HG02884 (cell line): Measurements from ENCODE around the gene CTBS.
"Not testable (repeated sequence)": the region's sequence is repeated elsewhere in the genome, so short reads cannot be mapped to it uniquely, and the experiment has no call there.

Experiments
- ATAC-seq: cut with Tn5 transposase; IDR thresholded peaks from one replicate; pipeline ENCODE4 v1.9.1; 2021; ENCODE audit warnings: mild to moderate bottlenecking, moderate library complexity; ENCODE audit not compliant: unreplicated experiment

The CTBS gene

DNA sequence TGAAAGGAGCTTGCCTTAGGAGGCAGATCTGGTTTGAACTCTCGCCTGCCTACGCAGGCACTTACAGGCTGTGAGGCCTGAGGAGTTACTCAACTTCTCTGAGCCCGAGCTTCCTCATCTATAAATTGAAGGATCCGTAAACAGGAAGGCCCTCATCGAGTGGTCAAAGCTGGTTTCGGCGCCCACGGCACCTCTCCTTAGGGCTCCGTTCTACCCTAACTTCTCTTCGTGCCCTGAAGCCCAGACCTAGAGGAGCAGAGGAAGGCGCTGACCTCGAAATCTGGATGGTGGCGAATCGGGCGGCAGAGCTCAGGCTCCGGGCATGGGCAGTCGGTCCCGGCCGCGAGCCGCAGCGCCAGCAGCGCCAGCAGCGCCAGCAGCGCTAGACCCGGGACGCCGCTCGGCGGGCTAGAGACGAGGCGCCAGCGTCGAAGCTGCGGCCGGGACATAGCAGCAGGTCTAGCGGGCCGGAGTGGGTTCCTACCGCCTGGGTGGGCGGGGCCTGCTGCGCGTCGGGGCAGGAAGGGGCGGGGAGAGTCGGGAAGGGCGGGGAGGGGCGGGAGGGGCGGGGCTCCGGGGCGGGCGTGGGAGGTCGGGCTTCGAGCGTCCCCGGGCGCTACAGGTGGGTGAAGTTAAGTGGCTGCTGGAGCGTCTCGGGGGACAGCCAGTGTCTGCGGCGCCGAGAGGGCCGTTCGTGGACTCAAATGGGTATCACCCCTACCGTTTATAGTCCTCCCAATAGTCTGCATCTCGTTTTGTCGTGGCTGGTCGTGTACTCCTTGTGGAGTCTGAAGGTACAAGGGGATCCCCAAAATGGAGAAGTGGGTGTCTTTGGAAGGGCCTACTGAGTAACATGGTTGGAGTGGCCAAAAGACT lies at the start of gene CTBS:
TSS of gene CTBS (minus strand) at position 474 of the 876 bp plus-strand sequence. CDS start at position 449, 25 bp downstream.
- peak; percentile 69 for ATAC-seq

DNA sequence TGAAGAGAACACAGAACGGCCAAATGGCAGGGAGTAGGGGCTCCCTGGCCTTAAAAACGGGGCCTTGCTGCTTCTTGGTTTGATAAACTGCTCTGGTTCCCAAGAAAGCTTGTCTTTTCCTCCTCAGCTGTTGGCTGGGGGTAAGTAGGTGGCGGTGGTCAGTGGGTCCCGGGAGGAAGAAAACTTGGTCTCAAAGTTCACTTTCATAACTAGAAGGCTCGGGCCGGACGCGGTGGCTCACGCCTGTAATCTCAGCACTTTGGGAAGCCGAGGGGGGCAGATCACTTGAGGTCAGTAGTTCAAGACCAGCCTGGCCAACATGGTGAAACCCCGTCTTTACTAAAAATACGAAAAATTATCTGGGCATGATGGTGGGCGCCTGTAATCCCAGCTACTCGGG lies 47.3 kb upstream of the CTBS start:
- ATAC-seq: no peak

- peak; percentile 96 for ATAC-seq
Observed at GRCh38 chr1:84620720-84621313, 46.6 kb upstream of the CTBS start.

DNA sequence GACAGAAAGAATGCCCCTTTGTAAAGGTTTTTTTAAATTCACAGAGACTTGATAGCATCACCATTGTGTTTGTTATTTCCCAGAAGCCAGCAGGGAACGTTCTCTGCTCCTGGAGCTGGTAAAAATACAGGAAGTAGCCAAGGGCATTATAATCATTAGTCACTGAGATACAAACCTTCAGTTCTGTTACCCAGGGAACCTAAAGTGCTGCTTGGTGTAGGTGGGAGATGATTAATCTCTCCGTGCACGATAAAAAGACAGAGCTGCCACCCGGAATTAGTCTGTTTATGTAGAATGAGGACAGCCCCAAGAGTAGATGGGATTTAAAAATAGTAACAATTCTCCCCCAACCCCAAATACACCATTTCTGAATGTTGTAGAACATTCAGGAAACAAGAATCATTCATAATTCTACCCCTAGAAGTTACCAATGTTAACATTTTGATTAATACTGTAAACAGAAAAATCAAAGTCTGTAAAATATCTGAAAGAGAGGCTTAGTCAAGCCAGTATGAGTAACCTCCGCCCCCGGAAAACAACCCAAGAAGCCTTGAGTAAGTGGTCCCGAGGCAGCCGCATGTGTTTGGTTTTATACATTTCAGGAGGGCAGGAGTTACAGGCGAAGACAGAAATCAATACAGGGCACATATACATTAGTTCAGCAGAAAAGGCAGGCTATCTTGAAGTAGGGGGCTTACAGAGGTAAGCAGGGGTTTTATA lies 45.3 kb upstream of the CTBS start:
- no peak for ATAC-seq

- no peak for ATAC-seq
Observed at GRCh38 chr1:84617349-84617748, 43.1 kb upstream of the CTBS start.

GRCh38 chr1:84615790-84616189 lies 41.5 kb upstream of the CTBS start:
- ATAC-seq: no peak

GRCh38 chr1:84613887-84614286 lies 39.6 kb upstream of the CTBS start:
- ATAC-seq: no peak

- no peak for ATAC-seq
Observed at GRCh38 chr1:84613026-84613425, 38.8 kb upstream of the CTBS start.

- no peak for ATAC-seq
Observed at GRCh38 chr1:84611796-84612195, 37.6 kb upstream of the CTBS start.

DNA sequence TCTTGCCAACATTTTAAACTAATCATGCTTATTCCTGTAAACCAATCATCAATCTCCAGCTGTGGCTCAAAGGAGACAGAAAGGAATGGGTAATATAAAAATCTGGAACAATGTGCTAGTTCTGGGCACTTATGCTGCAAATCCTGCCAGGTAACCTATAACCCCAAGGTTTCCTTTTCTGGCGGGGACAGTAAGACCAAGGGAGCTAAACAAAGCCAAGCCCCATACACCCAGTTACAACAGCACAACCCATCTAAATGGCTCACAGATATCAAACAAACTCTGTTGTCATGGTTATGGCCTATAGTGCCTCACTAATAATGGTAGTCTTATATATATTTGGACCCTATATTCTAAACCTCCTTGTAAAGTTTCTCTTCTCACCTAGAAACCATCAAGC lies 36.9 kb upstream of the CTBS start:
- ATAC-seq: no peak

- no peak for ATAC-seq
Observed at GRCh38 chr1:84606977-84607376, 32.7 kb upstream of the CTBS start.

- no peak for ATAC-seq
Observed at GRCh38 chr1:84605157-84605556, 30.9 kb upstream of the CTBS start.

DNA sequence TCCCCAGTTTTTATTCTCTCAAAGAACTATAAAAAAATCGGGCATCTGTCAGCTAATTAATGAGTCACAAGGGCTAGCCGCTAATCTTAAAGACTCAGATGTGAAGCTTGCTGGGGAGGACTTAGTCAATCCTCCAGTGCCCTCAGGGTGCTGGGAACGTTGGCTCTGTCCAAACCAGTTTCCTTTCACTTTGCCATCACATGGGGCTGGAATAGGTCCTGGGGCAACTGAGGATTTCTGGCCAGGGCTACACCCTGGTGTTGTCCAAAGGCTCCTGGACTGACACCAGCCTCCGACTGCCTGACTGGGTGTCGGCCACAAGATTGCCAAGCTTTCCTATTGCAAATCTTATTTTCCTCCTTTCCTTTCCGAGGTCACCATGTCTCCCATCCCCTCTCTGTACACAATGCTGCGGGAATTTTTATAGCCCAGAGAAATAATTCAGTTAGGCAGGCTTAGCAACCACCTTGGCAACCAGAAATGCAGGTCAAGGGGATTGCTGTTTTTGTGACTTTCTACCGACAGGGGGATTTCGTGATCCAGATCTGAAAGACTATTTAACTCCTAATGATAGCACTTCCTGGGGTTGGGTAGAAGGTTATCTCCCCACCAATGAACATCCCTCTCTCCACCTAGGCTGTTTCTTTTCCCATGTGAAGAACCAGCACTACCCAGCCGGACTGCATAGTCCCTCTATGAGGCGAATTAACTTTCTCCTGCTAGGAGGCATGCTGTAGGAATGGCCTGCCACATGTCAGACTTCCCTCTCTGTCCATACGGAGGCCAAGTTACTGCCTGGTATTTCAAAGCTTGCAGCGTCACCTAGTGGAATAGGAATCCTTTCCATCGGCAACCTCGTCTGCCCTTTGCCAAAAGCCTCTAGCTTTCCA lies 29.9 kb upstream of the CTBS start:
- no peak for ATAC-seq

DNA sequence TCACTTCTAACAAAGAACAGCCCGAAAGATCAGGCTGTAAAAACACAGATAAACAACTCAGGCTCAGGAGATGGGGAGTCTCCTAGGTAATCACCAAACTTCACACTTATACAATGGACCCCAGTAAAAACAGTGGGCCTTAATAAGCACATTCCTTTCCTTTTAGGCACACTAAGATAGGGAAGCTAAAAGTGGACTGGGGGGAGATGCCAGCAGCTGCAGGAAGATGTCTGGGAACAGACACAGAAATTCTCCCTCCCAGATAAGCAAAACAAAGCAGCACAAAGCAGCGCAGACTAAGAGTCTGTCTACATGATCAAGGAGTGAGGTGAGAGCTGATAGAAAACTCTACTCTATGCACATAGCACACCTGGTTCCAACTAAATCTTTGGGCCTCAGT lies 29.0 kb upstream of the CTBS start:
- no peak for ATAC-seq

GRCh38 chr1:84600796-84601195 lies 26.6 kb upstream of the CTBS start:
- ATAC-seq: no peak

- peak; percentile 72 for ATAC-seq
Observed at GRCh38 chr1:84598846-84599741, 24.9 kb upstream of the CTBS start.

DNA sequence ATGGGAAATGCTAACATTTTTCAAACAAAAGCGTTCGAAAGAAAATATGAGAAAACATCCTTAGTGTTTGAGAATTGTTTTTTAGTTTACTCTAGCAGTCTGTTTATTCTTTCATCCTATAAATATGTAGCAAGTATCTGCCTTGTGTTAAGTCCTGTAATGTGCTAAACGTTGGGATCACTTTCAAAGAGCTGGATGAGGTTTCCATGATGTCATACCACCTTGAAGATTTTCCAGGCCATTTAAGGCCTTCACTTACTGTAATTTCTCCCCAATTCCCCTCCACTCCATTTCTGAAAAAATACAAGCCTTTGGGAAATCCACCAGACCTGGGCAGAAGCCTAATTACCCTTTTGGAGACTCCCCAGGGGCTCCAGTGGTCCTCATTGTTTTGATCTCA lies 24.2 kb upstream of the CTBS start:
- ATAC-seq: no peak

GRCh38 chr1:84597011-84597410 lies 22.8 kb upstream of the CTBS start:
- no peak for ATAC-seq

GRCh38 chr1:84594959-84595358 lies 20.7 kb upstream of the CTBS start:
- ATAC-seq: not testable (repeated sequence)

DNA sequence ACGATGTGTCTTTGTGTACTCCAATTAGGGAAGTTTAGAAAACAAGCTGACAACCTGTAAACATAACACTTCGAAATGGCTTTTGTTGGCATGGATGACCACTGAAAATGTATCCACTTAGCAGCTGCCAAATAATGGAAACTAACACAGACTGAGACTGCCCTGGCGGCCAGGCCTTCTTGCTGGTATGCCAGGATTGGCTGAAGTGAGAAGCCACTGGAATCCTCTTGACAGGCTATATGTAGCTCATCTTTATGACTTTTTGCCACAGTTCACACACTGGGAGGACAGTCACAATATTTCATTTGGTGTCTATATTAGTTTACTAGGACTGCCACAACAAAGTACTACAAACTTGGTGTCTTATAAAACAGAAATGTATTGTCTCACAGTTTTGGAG lies 12.9 kb upstream of the CTBS start:
- no peak for ATAC-seq
